ENCODE measurements around the gene SLC66A3. TPM values are rescaled to one million over a fixed set of nuclear protein-coding genes. Genes with fewer than 3 reads are reported as not detected.

SLC66A3 gene
- total RNA-seq, 2 donors from 2014 or later: 7.7 to 13.2 TPM

GRCh38 chr2:11124760-11125068 lies 30.6 kb upstream of the SLC66A3 start:
- Histone ChIP-seq H3K9me3 (no peaks in the 10 kb centered on the region), H3K27ac (no peak overlapping the region), H3K4me1 (no peaks in the 10 kb centered on the region), H3K4me3 (no peak overlapping the region), H3K27me3 (no peaks in the 10 kb centered on the region), H3K36me3 (no peaks in the 10 kb centered on the region), H3K9ac (ENCODE audit: low read depth in 2 of 2, low read length in 2 of 2) (no peak overlapping the region)
- intact Hi-C loops (cut with DNase I): loop anchor here (5.0 kb wide), 1 partner anchor 212 kb away; the partner anchor contains the start of gene KCNF1
- no peak for DNase-seq
- TF ChIP-seq CTCF (IDR thresholded peaks at IDR 0.05): peak; percentile 5

GRCh38 chr2:11127761-11128160 lies 27.5 kb upstream of the SLC66A3 start:
- no peaks in the 10 kb centered on the region for H3K36me3 ChIP-seq
- TF ChIP-seq CTCF (IDR thresholded peaks at IDR 0.05): no peak
- H3K27me3 ChIP-seq: no peaks in the 10 kb centered on the region
- no peaks in the 10 kb centered on the region for H3K9me3 ChIP-seq
- H3K4me1 ChIP-seq: peaks cover 5% of the 10 kb centered on the region
- intact Hi-C loops (cut with DNase I): loop anchor here (5.0 kb wide), 1 partner anchor 215 kb away; the partner anchor contains the start of gene KCNF1
- no peak for DNase-seq
- H3K4me3 ChIP-seq: no peak overlapping the region
- H3K9ac ChIP-seq (ENCODE audit: low read depth in 2 of 2, low read length in 2 of 2): no peak overlapping the region
- no peak overlapping the region for H3K27ac ChIP-seq

GRCh38 chr2:11128243-11128951 lies 26.9 kb upstream of the SLC66A3 start:
- no peak overlapping the region for H3K4me3 ChIP-seq
- H3K27ac ChIP-seq: no peak overlapping the region
- H3K36me3 ChIP-seq: no peaks in the 10 kb centered on the region
- peaks cover 8% of the 10 kb centered on the region for H3K4me1 ChIP-seq
- H3K9ac ChIP-seq (ENCODE audit: low read depth in 2 of 2, low read length in 2 of 2): no peak overlapping the region
- H3K9me3 ChIP-seq: no peaks in the 10 kb centered on the region
- intact Hi-C loops (cut with DNase I): loop anchor here (5.0 kb wide), 1 partner anchor 216 kb away; the partner anchor contains the start of gene KCNF1
- DNase-seq: no peak
- TF ChIP-seq CTCF (IDR thresholded peaks at IDR 0.05): no peak
- no peaks in the 10 kb centered on the region for H3K27me3 ChIP-seq

GRCh38 chr2:11129598-11130449 lies 25.4 kb upstream of the SLC66A3 start:
- Histone ChIP-seq H3K27ac (peak overlapping the region; percentile 45), H3K36me3 (no peaks in the 10 kb centered on the region), H3K4me1 (peaks cover 10% of the 10 kb centered on the region), H3K9me3 (no peaks in the 10 kb centered on the region), H3K9ac (ENCODE audit: low read depth in 2 of 2, low read length in 2 of 2) (peak overlapping the region; percentile 37 to 74), H3K27me3 (no peaks in the 10 kb centered on the region), H3K4me3 (peak overlapping the region; percentile 20)
- intact Hi-C loops (cut with DNase I): loop anchor here (5.0 to 10.0 kb wide), 5 partner anchors 85 to 455 kb away; partner anchors contain the start of gene KCNF1
- TF ChIP-seq CTCF (IDR thresholded peaks at IDR 0.05): peak; percentile 36
- peak; percentile 90 for DNase-seq

- Histone ChIP-seq H3K4me1 (peaks cover 10% of the 10 kb centered on the region), H3K9me3 (no peaks in the 10 kb centered on the region), H3K4me3 (no peak overlapping the region), H3K9ac (ENCODE audit: low read depth in 2 of 2, low read length in 2 of 2) (no peak overlapping the region), H3K36me3 (no peaks in the 10 kb centered on the region), H3K27ac (no peak overlapping the region), H3K27me3 (no peaks in the 10 kb centered on the region)
- no peak for DNase-seq
- TF ChIP-seq CTCF (IDR thresholded peaks at IDR 0.05): no peak
- intact Hi-C loops (cut with DNase I): loop anchor here (5.0 to 10.0 kb wide), 4 partner anchors 83 to 453 kb away; no protein-coding TSS in a partner anchor
Observed at GRCh38 chr2:11131166-11131920, 23.9 kb upstream of the SLC66A3 start.
